ENCODE results near the gene LPCAT4.

DNA sequence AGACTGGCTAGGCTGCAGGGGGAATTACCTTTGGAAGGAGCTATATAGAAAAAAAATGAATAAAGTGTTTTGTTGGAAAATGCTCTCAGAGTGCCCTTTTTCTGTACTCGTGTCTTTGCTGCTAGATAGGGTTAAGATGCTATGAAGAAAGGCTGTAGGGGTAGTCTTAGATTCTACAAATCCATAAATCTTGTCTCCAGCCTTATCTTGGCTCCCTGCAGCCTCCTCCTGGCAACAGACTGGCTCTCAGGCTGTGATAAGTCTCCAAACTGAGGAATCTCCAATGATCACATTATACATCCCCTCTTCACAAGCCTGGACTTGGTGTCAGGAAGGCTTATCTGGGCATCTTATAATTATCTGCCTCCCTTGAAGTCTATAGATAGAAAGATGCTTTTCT, 9.3 kb downstream of the LPCAT4 start:
- no peak for TF ChIP-seq EZH2phosphoT487 (IDR thresholded peaks at IDR 0.05; ENCODE audit: borderline replicate concordance)
- TF ChIP-seq, protein P1, sequence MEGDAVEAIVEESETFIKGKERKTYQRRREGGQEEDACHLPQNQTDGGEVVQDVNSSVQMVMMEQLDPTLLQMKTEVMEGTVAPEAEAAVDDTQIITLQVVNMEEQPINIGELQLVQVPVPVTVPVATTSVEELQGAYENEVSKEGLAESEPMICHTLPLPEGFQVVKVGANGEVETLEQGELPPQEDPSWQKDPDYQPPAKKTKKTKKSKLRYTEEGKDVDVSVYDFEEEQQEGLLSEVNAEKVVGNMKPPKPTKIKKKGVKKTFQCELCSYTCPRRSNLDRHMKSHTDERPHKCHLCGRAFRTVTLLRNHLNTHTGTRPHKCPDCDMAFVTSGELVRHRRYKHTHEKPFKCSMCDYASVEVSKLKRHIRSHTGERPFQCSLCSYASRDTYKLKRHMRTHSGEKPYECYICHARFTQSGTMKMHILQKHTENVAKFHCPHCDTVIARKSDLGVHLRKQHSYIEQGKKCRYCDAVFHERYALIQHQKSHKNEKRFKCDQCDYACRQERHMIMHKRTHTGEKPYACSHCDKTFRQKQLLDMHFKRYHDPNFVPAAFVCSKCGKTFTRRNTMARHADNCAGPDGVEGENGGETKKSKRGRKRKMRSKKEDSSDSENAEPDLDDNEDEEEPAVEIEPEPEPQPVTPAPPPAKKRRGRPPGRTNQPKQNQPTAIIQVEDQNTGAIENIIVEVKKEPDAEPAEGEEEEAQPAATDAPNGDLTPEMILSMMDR (conservative IDR thresholded peaks at IDR 0.05; ENCODE audit: low read length), result no peak

Data from Loucy (cell line).